ENCODE measurements around the gene CCDC92B. TPM values are rescaled to one million over a fixed set of nuclear protein-coding genes. Genes with fewer than 3 reads are reported as not detected.

The CCDC92B gene
- total and polyA plus RNA-seq, 2 of the 4 experiments (the other 2 are of a cell fraction), result not detected

DNA sequence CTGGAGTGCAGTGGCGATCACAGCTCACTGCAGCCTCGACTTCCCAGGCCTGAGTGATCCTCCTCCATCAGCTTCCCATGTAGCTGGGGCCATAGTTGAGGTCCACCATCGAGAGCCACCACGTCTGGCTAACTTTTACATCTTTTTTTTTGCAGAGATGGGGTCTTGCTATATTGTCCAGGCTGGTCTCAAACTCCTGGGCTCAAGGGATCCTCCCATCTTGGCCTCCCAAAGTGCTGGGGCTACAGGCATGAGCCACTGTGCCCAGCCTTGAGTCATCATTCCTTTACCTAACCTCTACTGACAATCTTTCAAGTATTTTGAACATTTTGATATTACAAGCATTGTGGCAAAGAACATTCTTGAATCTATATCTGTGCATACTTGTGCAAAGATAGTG is 9.4 kb upstream of the CCDC92B start:
- Histone ChIP-seq H3K9me1 (ENCODE audit: insufficient read depth, low read length) (no peaks in the 10 kb centered on the region), H3K4ac (ENCODE audit: low read depth, low read length) (no peak overlapping the region), H3K27ac (ENCODE audit: insufficient read depth, low read length) (no peak overlapping the region), H3K18ac (ENCODE audit: low read depth, low read length) (no peak overlapping the region), H3K14ac (replicated peaks; ENCODE audit: low read depth, low read length) (no peak overlapping the region), H3K4me1 (ENCODE audit: control insufficient read depth, insufficient read depth, low read length) (no peaks in the 10 kb centered on the region), H3K27me3 (ENCODE audit: control insufficient read depth, insufficient read depth, low read length) (peaks cover 32% of the 10 kb centered on the region), H2AK9ac (replicated peaks; ENCODE audit: low read depth, low read length, poor library complexity) (no peak overlapping the region), H3K23ac (ENCODE audit: low read depth, low read length) (no peak overlapping the region), H2BK5ac (ENCODE audit: low read depth, low read length, poor library complexity, severe bottlenecking) (no peak overlapping the region), H3K36me3 (ENCODE audit: control insufficient read depth, insufficient read depth, low read length) (no peaks in the 10 kb centered on the region), H3K9ac (ENCODE audit: low read depth, low read length) (no peak overlapping the region), H2BK15ac (ENCODE audit: low read depth, low read length) (no peak overlapping the region), H2AFZ (replicated peaks; ENCODE audit: low read length, poor library complexity) (no peak overlapping the region), H3K79me1 (ENCODE audit: low read depth in 1 of 2, low read length in 2 of 2) (no peaks in the 10 kb centered on the region), H4K91ac (ENCODE audit: insufficient read depth, low read depth, low read length) (no peak overlapping the region), H3K4me2 (ENCODE audit: low read depth, low read length) (no peak overlapping the region), H4K20me1 (ENCODE audit: insufficient read depth, low read length) (no peaks in the 10 kb centered on the region), H3K56ac (ENCODE audit: extremely low read depth, insufficient read depth, low read length) (no peak overlapping the region), H4K8ac (ENCODE audit: low read depth in 2 of 2, low read length in 2 of 2) (no peak overlapping the region), H3K9me3 (ENCODE audit: control insufficient read depth, insufficient read depth, low read length) (no peaks in the 10 kb centered on the region), H4K5ac (ENCODE audit: low read depth, low read length) (no peak overlapping the region), H2AK5ac (ENCODE audit: low read depth, low read length) (no peak overlapping the region), H2BK20ac (ENCODE audit: low read depth, low read length) (no peak overlapping the region), H3K4me3 (ENCODE audit: insufficient read depth, low read depth, low read length) (no peak overlapping the region), H2BK120ac (ENCODE audit: low read depth, low read length) (no peak overlapping the region)
- no CpG with 5 or more reads among the region's 4 CpGs for WGBS, 2 experiments (ENCODE audit: extremely low coverage in 2 of 2, insufficient read length in 1 of 2)
- CTCF ChIA-PET, result no interaction called here
- POLR2A ChIA-PET (ENCODE audit: unreplicated experiment), result no interaction called here
- ATAC-seq (ENCODE audit: low read depth) (no peak), DNase-seq (no peak)
- in situ Hi-C loops (cut with MboI; ENCODE audit: low sequenced_read_pairs) (no loop called here), dilution Hi-C loops (cut with HindIII; ENCODE audit: low sequenced_read_pairs, unreplicated experiment) (no loop called here), intact Hi-C loops (cut with micrococcal nuclease) (no loop called here)
- no TSS peak for BruUV-seq (replicated peaks)
- TF ChIP-seq BHLHE40 (IDR thresholded peaks at IDR 0.05; ENCODE audit: low read depth, low read length) (no peak), MAFK (IDR thresholded peaks at IDR 0.05; ENCODE audit: low read depth, low read length) (no peak), CEBPB (IDR thresholded peaks at IDR 0.05; ENCODE audit: low read depth, low read length) (no peak), POLR2A (IDR thresholded peaks at IDR 0.05; ENCODE audit: low read depth, low read length) (no peak), RFX5 (IDR thresholded peaks at IDR 0.05; ENCODE audit: low read depth, low read length) (no peak)

Measured in IMR-90 (cell line).